ENCODE measurements around the gene ODF4.

DNA sequence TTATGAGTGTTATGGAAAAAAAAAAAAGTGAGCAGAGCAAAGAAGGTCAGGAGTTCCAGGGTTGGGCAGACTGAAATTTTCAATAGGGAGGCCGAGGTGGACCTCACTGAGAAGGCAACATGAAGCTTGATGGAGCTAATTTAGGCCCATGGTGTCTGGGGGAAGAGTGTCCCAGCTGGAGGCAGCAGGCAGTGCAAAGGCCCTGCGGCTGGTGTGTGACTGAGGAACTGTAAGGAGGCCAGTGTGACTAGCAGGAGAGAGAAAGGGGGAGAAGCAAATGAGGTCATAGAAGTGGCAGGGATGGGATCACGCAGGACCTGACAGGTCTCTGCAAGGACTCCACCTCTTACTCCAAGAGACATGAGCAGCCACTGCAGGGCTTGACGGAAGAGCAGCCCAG lies 19.4 kb upstream of the ODF4 start:
- TF ChIP-seq, protein P1, sequence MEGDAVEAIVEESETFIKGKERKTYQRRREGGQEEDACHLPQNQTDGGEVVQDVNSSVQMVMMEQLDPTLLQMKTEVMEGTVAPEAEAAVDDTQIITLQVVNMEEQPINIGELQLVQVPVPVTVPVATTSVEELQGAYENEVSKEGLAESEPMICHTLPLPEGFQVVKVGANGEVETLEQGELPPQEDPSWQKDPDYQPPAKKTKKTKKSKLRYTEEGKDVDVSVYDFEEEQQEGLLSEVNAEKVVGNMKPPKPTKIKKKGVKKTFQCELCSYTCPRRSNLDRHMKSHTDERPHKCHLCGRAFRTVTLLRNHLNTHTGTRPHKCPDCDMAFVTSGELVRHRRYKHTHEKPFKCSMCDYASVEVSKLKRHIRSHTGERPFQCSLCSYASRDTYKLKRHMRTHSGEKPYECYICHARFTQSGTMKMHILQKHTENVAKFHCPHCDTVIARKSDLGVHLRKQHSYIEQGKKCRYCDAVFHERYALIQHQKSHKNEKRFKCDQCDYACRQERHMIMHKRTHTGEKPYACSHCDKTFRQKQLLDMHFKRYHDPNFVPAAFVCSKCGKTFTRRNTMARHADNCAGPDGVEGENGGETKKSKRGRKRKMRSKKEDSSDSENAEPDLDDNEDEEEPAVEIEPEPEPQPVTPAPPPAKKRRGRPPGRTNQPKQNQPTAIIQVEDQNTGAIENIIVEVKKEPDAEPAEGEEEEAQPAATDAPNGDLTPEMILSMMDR (IDR thresholded peaks at IDR 0.05): no peak
- TF ChIP-seq EP300 (IDR thresholded peaks at IDR 0.05): no peak

All from ovary (tissue), 3 donors.